Measurements from ENCODE around the gene MRTFA.

Gene MRTFA

GRCh38 chr22:40422558-40423309, 213.8 kb downstream of the MRTFA start:
- DNase-seq: no peak

GRCh38 chr22:40421941-40422340, 214.6 kb downstream of the MRTFA start:
- DNase-seq: no peak

DNA sequence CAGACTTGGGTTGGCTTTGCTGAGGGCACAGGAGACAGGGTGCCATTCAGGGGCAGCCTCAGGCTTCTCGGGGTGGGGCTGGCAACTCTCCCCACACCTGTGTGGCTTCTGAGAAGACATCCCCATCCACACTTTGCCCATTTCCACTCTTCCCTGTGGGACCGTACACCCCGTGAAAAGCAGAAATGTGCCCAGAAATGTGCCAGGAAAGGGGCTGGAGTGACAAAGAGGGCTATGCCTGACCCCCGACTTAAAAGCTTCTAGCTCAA, 215.5 kb downstream of the MRTFA start:
- no peak for DNase-seq

GRCh38 chr22:40420341-40421081, 216.0 kb downstream of the MRTFA start:
- DNase-seq: no peak

DNA sequence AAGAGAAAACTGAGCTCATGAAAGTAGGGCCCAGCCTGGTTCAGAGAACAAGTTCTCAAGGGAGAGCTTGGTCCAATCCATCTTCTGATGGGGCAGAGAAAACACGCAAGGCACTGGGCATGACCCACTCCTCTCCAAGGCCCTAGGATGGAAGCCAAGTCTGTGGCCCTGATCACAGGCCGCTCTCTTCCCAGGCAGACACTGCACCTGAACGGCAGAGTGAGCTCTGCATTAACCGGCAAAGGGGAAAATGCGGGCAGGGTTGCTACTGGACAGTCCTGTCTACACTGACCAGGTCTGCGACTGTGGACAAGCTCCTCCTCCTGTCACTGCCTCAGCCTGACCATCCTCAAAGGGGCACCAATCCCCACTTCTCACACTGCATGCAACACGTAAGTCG, 216.8 kb downstream of the MRTFA start:
- DNase-seq: no peak

- DNase-seq: no peak
Observed at GRCh38 chr22:40418366-40419201, 217.9 kb downstream of the MRTFA start.

DNA sequence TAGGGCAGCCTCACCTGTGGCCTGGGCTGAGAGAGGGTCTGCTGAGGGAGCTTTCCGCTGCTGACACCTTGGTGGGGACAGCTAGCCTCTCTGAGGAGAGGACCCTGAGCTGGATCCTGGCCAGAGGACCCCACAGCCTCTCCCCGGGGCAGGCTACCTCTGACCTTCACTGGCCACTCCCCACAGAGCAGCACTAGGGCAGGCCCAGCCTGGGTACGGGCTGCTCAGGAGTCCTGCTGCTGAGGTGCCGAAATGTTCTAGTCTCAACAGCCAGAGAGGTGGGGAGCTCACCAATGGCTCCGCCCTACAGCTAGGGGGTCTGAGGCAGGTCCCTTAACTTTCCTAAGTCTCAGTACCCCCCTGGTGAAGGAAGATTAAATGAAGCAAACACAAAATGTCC, 218.6 kb downstream of the MRTFA start:
- DNase-seq: no peak

GRCh38 chr22:40417041-40417440, 219.5 kb downstream of the MRTFA start:
- no peak for DNase-seq

DNA sequence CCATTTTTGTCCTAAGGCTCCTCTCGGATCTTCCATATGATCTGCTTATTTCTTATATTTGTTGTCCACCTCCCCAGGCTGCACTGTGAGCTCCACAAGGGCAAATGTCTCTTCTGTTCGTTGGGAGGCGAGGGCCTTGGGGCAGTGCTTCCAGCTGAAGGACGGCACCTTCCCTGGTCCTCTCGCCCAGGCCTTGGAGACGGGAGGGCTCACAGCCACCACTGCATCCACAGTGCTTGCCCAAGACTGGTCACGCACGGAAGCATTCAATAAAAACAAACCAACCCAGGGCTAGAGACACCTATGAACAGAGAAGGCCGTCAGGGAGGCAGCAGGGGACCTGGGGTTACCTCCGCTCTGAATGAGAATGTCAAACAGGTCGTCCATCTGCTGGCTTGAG, 219.9 kb downstream of the MRTFA start:
- DNase-seq: no peak

- no peak for DNase-seq
Observed at GRCh38 chr22:40416267-40416570, 220.3 kb downstream of the MRTFA start.

- no peak for DNase-seq
Observed at GRCh38 chr22:40415531-40416266, 220.8 kb downstream of the MRTFA start.

GRCh38 chr22:40414838-40415505, 221.5 kb downstream of the MRTFA start:
- no peak for DNase-seq

DNA sequence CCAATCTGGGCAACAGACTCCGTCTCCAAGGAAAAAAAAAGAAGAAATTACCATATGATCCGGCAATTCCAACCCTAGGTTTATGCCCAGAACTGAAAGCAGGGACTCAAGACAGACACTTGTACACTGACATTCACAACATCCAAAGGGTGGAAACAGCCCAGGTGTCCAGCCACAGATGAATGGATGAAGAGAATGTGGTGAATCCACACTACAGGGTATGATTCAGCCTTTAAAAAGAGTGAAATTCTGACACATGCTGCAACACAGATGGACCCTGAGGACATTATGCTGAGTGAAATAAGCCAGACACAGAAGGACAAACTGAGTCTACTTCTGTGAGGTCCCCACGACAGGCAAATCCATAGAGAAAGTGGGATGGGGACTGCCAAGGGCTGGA, 222.2 kb downstream of the MRTFA start:
- no peak for DNase-seq

DNA sequence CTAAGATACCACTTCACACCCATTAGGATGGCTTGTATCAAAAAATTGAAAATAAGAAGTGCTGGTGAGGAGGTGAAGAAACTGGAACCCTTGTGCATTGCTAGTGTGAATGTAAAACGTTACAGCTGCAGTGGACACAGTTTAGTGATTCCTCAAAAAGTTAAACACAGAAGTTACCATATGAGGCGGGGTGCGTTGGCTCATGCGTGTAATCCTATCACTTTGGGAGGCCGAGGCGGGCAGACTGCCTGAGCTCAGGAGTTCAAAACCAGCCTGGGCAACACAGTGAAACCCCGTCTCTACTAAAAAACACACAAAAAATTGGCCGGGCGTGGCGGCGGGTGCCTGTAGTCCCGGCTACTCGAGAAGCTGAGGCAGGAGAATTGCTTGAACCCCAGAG, 222.6 kb downstream of the MRTFA start:
- no peak for DNase-seq

DNA sequence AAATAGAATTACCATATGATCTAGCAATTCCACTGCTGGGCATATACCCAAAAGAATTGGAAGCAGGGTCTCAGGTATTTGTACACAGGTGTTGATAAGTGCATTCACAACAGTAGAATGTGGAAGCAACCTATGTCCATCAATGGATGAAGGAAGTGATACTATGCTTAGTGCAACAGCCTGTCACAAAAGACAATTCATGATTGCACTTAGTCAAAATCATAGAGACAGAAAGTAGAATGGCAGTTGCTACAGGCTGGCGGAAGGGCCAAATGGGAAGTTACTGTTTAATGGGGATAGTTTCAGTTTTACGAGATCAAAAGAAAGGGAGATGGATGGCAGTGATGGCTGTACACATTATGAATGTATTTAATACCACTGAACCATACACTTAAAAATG, 224.1 kb downstream of the MRTFA start:
- no peak for DNase-seq

DNA sequence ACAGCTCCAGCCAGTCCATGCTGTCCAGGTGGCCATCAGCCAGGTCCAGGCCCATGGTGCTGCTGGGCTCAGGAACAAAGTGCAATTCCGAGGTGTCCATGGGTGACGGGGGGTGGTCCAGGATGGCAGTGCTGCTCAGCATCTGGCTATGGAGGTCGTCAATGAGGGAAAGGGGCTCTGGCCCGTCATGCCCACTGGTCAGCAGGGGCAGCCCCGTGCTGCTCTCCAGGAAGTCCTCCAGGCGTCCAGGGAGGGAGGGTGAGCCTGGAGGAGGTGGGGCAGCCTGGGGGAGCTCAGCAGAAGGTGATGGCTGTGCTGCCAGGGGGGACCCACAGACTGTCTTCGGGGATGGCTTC, 225.0 kb downstream of the MRTFA start:
- no peak for DNase-seq

DNA sequence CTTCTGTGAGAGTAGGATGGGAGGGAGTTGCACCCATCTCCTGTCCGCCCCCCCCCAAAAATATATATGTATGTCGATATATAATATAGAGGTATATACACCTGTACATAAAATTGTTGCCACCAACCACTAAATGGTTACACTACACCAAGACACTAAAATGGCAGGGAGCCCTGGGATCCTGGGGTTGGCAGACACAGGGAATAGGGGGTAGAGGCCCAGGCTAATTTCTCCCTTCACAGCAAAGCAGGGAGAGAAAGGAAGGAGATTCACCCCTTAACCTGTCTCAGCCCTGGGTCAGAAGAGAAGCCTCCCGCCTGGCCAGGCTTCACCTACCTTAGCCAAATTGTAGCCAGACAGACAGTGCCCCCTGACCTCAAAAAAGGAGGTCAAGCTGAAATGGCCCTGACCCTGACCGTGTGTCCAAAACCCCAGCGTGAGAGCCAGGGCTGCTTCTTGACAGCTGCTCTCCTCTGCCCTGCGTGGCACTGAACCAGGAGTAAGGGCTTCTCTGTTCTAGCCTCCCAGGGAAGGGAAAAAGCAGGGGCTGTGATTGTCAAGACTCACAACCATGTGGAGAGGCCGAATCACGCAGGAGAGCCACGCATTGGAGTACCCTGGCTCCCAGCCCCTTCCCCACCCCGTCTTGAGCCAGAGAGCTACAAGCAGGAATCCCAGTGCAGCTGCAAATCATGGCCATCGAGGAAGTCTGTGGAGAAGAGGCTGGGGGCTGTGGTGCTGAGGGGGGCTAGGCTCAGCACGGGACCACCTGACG, 225.6 kb downstream of the MRTFA start:
- no peak for DNase-seq

- no peak for DNase-seq
Observed at GRCh38 chr22:40410272-40410671, 226.2 kb downstream of the MRTFA start.

- no peak for DNase-seq
Observed at GRCh38 chr22:40409613-40410113, 226.9 kb downstream of the MRTFA start.

GRCh38 chr22:40408718-40409612, 227.6 kb downstream of the MRTFA start:
- DNase-seq: no peak

All from activated gamma-delta T cell (primary cell).